Measurements from ENCODE around the gene MINK1.
A peak's percentile ranks its signal among the peaks of the same experiment; 100 is the strongest.

Gene MINK1

DNA sequence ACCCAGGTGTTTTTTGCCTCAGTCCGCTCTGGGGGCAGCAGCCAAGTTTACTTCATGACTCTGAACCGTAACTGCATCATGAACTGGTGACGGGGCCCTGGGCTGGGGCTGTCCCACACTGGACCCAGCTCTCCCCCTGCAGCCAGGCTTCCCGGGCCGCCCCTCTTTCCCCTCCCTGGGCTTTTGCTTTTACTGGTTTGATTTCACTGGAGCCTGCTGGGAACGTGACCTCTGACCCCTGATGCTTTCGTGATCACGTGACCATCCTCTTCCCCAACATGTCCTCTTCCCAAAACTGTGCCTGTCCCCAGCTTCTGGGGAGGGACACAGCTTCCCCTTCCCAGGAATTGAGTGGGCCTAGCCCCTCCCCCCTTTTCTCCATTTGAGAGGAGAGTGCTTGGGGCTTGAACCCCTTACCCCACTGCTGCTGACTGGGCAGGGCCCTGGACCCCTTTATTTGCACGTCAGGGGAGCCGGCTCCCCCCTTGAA, 64.1 kb downstream of the MINK1 start:
- no peak for DNase-seq (ENCODE audit: low read depth)
- TF ChIP-seq, protein P1, sequence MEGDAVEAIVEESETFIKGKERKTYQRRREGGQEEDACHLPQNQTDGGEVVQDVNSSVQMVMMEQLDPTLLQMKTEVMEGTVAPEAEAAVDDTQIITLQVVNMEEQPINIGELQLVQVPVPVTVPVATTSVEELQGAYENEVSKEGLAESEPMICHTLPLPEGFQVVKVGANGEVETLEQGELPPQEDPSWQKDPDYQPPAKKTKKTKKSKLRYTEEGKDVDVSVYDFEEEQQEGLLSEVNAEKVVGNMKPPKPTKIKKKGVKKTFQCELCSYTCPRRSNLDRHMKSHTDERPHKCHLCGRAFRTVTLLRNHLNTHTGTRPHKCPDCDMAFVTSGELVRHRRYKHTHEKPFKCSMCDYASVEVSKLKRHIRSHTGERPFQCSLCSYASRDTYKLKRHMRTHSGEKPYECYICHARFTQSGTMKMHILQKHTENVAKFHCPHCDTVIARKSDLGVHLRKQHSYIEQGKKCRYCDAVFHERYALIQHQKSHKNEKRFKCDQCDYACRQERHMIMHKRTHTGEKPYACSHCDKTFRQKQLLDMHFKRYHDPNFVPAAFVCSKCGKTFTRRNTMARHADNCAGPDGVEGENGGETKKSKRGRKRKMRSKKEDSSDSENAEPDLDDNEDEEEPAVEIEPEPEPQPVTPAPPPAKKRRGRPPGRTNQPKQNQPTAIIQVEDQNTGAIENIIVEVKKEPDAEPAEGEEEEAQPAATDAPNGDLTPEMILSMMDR (IDR thresholded peaks at IDR 0.05; ENCODE audit: control insufficient read depth, insufficient read depth, low read depth, low read length, missing control alignments): no peak

DNA sequence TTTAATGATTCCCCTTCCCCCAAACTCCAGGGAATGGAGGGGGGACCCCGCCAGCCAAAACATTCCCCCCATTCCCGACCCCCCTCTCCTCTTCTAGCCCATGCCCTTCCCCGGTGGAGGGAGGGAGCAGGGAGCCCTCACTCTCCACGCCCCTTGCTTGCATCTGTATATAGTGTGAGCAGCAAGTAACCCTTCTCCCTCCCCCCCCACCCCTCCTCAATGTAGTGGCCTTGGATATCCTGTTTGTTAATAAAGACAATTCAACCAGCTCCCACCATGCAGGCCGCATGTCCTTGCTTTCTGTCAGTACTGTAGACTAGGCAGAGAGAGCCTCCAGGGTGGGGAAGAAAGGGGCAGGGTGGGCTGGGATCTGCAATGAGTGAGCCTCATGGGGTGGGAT, 64.6 kb downstream of the MINK1 start:
- H3K4me3 ChIP-seq (ENCODE audit: control insufficient read depth, low read depth, low read length): no peak overlapping the region
- TF ChIP-seq, protein P1 (IDR thresholded peaks at IDR 0.05; ENCODE audit: control insufficient read depth, insufficient read depth, low read depth, low read length, missing control alignments): no peak
- DNase-seq (ENCODE audit: low read depth): no peak

More for the DNA sequence above, 64.1 kb downstream of the MINK1 start:
- no peak overlapping the region for H3K4me3 ChIP-seq (ENCODE audit: control insufficient read depth, low read depth, low read length)

DNA sequence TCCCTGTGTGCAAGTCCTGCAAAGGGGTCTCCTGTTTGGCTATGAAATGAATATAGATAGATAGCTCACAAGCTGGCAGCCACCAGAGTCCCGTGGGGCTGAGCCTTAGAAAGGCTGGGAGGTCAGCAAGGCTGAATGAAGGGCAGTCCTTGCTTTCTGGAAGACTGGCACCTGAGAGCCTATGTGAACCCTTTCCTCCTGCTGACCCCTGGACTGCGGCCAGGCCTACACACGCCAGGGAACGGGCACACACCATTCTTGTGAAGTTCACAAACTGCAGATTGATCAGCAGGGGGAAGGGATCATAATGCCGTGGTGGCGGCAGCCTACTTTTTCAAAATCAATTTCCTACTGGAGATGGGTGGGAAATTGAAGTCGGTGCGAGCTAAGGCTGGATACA, 65.2 kb downstream of the MINK1 start:
- TF ChIP-seq, protein P1 (IDR thresholded peaks at IDR 0.05; ENCODE audit: control insufficient read depth, insufficient read depth, low read depth, low read length, missing control alignments): no peak
- DNase-seq (ENCODE audit: low read depth): no peak
- H3K4me3 ChIP-seq (ENCODE audit: control insufficient read depth, low read depth, low read length): no peak overlapping the region

DNA sequence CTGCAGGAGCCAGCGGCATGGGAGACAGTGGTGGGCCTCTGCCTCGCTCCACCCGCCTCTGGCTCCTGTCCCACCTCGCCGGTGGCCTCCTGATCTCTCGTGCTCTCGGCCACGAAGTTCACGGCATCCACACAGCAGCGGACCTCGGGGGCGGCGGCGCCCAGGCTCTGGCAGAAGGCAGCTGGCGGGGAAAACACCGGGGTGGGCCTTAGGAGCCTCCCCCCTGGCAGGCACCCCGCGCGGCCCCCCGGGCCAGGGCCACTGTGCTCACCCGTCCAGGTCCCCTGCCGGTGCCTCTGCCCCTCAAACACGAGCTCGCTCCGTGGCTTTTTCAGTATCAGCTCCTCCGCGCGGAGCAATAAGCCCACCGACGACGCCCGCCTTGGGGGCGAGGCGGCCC, 65.8 kb downstream of the MINK1 start:
- H3K4me3 ChIP-seq (ENCODE audit: control insufficient read depth, low read depth, low read length): peak overlapping the region; percentile 51
- DNase-seq (ENCODE audit: low read depth): no peak
- TF ChIP-seq, protein P1 (IDR thresholded peaks at IDR 0.05; ENCODE audit: control insufficient read depth, insufficient read depth, low read depth, low read length, missing control alignments): no peak

DNA sequence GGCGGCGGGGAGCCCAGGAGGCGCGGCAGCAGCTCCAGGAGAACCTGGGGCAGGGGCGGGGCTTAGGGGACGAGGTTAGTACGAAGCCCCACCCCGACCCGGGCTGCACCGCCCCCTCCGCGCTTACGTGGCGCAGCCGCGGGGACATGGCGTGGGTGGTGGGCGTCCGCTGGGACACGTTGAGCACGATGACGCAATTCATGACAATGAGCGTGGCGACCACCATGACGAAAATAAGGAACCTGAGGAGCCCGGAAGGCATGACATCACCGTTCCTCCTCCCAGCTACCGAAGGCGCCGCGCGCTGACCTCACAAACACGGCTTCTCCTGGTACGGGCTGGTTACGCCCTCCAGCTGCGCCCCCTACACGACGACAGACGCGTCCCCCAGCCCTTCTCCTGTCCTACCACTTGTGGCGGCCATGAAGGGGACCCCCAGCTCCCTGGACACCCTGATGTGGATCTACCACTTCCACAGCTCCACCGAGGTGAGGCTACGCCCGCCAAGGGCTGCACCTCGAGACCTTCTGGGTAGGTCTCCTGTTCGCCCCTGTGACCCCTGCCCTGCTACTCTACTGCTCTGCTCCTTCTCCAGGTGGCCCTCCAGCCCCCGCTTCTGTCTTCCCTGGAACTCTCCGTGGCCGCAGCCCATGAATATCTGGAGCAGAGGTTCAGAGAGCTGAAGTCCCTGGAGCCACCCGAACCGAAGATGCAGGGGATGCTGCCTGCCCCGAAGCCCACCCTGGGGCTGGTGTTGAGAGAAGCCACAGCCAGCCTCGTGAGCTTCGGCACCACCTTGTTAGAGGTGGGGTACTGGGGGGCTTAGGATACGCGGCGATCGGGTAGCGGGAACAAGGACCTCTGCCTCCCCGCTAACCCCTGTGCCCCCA, 66.4 kb downstream of the MINK1 start, which contains the start of gene C17orf107:
Gene C17orf107 (plus strand): TSS at position 196 of the 890 bp plus-strand sequence. CDS start 227 bp downstream, at position 423.
- no peak for DNase-seq (ENCODE audit: low read depth)
- TF ChIP-seq, protein P1 (IDR thresholded peaks at IDR 0.05; ENCODE audit: control insufficient read depth, insufficient read depth, low read depth, low read length, missing control alignments): no peak
- H3K4me3 ChIP-seq (ENCODE audit: control insufficient read depth, low read depth, low read length): peak within 1 kb of the TSS; percentile 51

DNA sequence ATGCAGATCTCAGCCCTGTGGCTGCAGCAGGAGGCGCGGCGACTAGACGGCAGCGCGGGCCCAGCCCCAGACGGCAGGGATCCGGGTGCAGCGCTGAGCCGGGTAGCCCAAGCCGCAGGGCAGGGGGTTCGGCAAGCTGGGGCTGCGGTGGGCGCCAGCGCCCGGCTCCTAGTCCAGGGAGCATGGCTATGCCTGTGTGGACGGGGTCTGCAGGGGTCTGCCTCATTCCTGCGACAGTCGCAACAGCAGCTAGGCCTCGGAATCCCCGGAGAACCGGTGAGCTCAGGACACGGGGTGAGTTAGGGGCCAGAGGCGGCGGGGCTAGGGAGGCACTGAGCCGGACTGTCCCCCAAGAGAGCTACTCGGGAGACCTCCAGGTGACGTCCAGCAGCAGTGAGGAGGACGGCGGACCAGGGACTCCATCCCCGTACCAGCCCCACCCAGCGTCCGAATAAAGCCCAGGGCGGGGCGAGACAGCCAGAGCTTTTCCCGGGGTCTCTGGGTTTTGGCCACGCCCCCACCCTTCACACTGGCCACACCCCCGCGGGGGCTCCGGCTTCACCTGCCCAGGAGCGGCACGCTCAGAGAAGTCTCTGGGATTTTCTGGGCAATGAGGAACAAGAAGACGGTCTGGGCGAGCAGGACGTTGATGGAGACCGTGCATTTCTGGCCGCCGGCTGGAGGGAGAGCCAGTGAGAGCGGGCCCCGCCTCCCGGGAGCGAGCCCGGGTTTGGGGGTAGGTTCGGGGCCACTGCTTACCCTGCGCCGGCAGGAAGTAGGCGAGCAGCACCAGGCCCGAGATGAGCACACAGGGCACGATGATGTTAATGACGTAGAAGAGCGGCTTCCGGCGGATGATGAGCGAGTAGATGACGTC, 67.3 kb downstream of the MINK1 start:
- TF ChIP-seq, protein P1 (IDR thresholded peaks at IDR 0.05; ENCODE audit: control insufficient read depth, insufficient read depth, low read depth, low read length, missing control alignments): no peak
- H3K4me3 ChIP-seq (ENCODE audit: control insufficient read depth, low read depth, low read length): peak overlapping the region; percentile 51
- DNase-seq (ENCODE audit: low read depth): no peak
